GM12878 (cell line): ENCODE measurements around the gene GABRR3.

Experiments
- CEBPB ChIP-seq, 2 experiments: fragments of 150-350 bp in 1 of 2; IDR thresholded peaks; 2 replicates each; pipeline ENCODE4 v1.6.1; 2012 to 2014; ENCODE audit warnings: low read depth in 2 of 2, low read length in 2 of 2, borderline replicate concordance in 1 of 2, inconsistent platforms in 1 of 2
- EZH2 ChIP-seq: IDR thresholded peaks from 2 replicates; pipeline ENCODE4 v1.6.1; 2012; ENCODE audit warnings: low read depth, mild to moderate bottlenecking, control low read depth, inconsistent platforms, low read length, borderline replicate concordance; ENCODE audit not compliant: control insufficient read depth
- MYC ChIP-seq: IDR thresholded peaks from 2 replicates; pipeline ENCODE4 v1.6.1; 2011; ENCODE audit warnings: mild to moderate bottlenecking, low read length, moderate library complexity, inconsistent platforms; ENCODE audit not compliant: insufficient read depth, insufficient replicate concordance, insufficient read length, severe bottlenecking
- POLR2AphosphoS5 ChIP-seq: IDR thresholded peaks from 2 replicates; pipeline ENCODE4 v1.6.1; 2011; ENCODE audit warnings: mild to moderate bottlenecking, low read length, inconsistent platforms
- SMARCA5 ChIP-seq: fragments of 450-650 bp; IDR thresholded peaks from 2 replicates; pipeline ENCODE4 v1.6.1; 2017; ENCODE audit warnings: mild to moderate bottlenecking
- TCF7 ChIP-seq: IDR thresholded peaks from 2 replicates; pipeline ENCODE4 v1.6.1; 2014; ENCODE audit warnings: antibody characterized with exemption, borderline replicate concordance
- ZNF622 ChIP-seq: fragments of 450-650 bp; IDR thresholded peaks from 2 replicates; pipeline ENCODE4 v1.6.1; 2017; ENCODE audit warnings: mild to moderate bottlenecking, inconsistent platforms
- TF ChIP-seq, protein P1 (sequence below), 3 experiments: IDR thresholded peaks in 2 of 3; conservative IDR thresholded peaks in 1 of 3; 2 replicates each; pipeline ENCODE4 v1.5.1; 2011; ENCODE audit warnings: low read depth in 3 of 3, low read length in 3 of 3, mild to moderate bottlenecking in 3 of 3, control low read depth in 2 of 3, moderate library complexity in 2 of 3, inconsistent platforms in 1 of 3, mixed read lengths in 1 of 3; ENCODE audit not compliant: control insufficient read depth in 2 of 3, insufficient read depth in 1 of 3; ENCODE audit errors: extremely low read depth in 1 of 3

DNA sequence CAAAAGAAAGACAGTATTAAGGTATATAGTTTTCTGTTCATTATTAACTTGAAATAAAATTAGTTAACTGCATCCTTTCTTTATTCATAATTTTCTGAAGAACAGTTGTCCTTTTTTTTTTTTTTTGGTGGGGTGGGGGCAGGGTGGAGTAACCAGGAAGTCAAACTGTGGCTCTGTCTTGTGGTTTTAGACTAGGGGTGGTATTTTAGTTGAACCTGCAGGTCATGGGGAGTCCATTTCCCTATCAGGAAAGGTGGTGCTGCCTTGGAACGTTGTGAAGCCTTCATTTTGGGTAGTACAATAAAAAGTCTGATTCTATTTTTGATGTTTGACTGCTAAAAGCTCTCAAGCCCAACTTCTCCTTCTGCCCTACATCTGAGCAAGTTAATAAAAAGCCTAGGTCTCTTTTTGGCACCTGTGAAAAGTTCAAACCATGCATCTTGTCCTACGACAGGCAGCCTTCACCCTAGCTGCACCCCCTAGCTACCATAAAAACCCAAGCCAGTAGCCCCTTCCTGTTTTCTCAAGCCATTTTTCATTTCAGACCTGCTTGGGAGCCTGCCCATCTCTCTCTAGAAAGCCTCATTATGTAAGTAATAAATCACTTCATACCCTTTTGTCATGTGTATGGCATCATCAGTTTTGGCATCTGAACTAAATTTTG, 31.7 kb downstream of the GABRR3 start:
- TF ChIP-seq CEBPB (IDR thresholded peaks at IDR 0.05; ENCODE audit: borderline replicate concordance in 1 of 2, low read depth in 2 of 2, low read length in 2 of 2) = no peak
- no peak for TF ChIP-seq MYC
- TF ChIP-seq SMARCA5 = no peak
- no peak for TF ChIP-seq ZNF622
- TF ChIP-seq, protein P1, sequence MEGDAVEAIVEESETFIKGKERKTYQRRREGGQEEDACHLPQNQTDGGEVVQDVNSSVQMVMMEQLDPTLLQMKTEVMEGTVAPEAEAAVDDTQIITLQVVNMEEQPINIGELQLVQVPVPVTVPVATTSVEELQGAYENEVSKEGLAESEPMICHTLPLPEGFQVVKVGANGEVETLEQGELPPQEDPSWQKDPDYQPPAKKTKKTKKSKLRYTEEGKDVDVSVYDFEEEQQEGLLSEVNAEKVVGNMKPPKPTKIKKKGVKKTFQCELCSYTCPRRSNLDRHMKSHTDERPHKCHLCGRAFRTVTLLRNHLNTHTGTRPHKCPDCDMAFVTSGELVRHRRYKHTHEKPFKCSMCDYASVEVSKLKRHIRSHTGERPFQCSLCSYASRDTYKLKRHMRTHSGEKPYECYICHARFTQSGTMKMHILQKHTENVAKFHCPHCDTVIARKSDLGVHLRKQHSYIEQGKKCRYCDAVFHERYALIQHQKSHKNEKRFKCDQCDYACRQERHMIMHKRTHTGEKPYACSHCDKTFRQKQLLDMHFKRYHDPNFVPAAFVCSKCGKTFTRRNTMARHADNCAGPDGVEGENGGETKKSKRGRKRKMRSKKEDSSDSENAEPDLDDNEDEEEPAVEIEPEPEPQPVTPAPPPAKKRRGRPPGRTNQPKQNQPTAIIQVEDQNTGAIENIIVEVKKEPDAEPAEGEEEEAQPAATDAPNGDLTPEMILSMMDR (IDR thresholded peaks at IDR 0.05 in 2 of 3, conservative IDR thresholded peaks at IDR 0.05 in 1 of 3; ENCODE audit: control insufficient read depth in 2 of 3, extremely low read depth in 1 of 3, insufficient read depth in 1 of 3, low read depth in 3 of 3, low read length in 3 of 3) = no peak
- no peak for TF ChIP-seq TCF7
- no peak for TF ChIP-seq POLR2AphosphoS5
- no peak for TF ChIP-seq EZH2
